ENCODE measurements around the gene ECI1.
"Not testable (repeated sequence)": the region's sequence is repeated elsewhere in the genome, so short reads cannot be mapped to it uniquely, and the experiment has no call there.

The ECI1 gene

DNA sequence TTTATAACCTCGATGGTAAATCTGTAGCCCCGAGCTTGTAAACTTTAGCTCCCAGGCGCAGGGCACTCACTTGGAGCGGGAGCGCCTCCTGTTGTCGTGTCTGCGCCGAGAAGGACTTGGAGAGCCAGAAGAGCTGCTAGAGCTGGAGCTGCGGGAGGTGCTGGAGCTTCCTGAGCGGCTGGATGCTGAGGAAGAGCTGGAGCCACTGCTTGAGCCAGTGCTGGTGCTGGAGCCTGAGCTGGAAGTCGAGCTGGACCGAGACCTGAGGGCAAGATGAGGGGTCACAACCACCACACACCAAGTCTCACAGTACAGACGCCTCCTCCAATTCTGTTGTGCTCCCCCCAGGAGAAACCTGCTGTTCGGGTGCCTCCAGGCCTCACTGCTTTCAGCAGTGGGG is 11.6 kb upstream of the ECI1 start:
- peaks cover 80% of the 10 kb centered on the region for H3K36me3 ChIP-seq
- DNase-seq; H3K9me3 ChIP-seq; H3K4me1 ChIP-seq; H3K4me3 ChIP-seq (ENCODE audit: low read depth, low read length); H3K27me3 ChIP-seq: not testable (repeated sequence)
- TF ChIP-seq CTCF (IDR thresholded peaks at IDR 0.05; ENCODE audit: low read depth, low read length) = peak; percentile 7; the same call in 1 of the 2 replicates

DNA sequence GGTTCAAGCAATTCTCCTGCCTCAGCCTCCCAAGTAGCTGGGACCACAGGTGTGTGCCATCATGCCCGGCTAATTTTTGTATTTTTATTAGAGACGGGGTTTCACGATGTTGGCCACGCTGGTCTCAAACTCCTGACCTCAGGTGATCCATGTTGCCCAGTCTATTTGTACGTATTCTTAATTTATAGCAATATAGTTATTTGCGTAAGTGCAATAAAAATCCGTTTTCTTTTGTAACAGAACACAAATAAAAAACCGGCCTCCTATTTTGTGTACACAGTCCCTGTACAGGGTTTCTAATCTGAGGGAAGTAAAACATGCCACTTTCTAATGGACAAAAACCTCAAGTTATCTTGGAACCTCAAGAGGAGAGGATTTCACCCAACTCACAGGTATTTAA is 8.9 kb upstream of the ECI1 start:
- no peak for DNase-seq
- no peak for TF ChIP-seq CTCF (IDR thresholded peaks at IDR 0.05; ENCODE audit: low read depth, low read length)
- no peak overlapping the region for H3K4me3 ChIP-seq (ENCODE audit: low read depth, low read length)
- peaks cover 100% of the 10 kb centered on the region for H3K36me3 ChIP-seq
- H3K4me1 ChIP-seq = no peaks in the 10 kb centered on the region
- no peaks in the 10 kb centered on the region for H3K9me3 ChIP-seq
- no peaks in the 10 kb centered on the region for H3K27me3 ChIP-seq

GRCh38 chr16:2258530-2258929 is 7.1 kb upstream of the ECI1 start:
- H3K4me3 ChIP-seq (ENCODE audit: low read depth, low read length); H3K9me3 ChIP-seq; H3K27me3 ChIP-seq; DNase-seq; H3K4me1 ChIP-seq: not testable (repeated sequence)
- peaks cover 100% of the 10 kb centered on the region for H3K36me3 ChIP-seq

- peaks cover 100% of the 10 kb centered on the region for H3K36me3 ChIP-seq
Measured at GRCh38 chr16:2257726-2258125, 6.3 kb upstream of the ECI1 start.

GRCh38 chr16:2256531-2257140 is 5.2 kb upstream of the ECI1 start:
- TF ChIP-seq CTCF (IDR thresholded peaks at IDR 0.05; ENCODE audit: low read depth, low read length) = no peak
- peaks cover 96% of the 10 kb centered on the region for H3K36me3 ChIP-seq
- no peak for DNase-seq

More at GRCh38 chr16:2257726-2258125, 6.3 kb upstream of the ECI1 start:
- TF ChIP-seq CTCF (IDR thresholded peaks at IDR 0.05; ENCODE audit: low read depth, low read length) = no peak
- no peak overlapping the region for H3K4me3 ChIP-seq (ENCODE audit: low read depth, low read length)
- no peaks in the 10 kb centered on the region for H3K9me3 ChIP-seq
- no peak for DNase-seq
- no peaks in the 10 kb centered on the region for H3K4me1 ChIP-seq
- H3K27me3 ChIP-seq = no peaks in the 10 kb centered on the region

DNA sequence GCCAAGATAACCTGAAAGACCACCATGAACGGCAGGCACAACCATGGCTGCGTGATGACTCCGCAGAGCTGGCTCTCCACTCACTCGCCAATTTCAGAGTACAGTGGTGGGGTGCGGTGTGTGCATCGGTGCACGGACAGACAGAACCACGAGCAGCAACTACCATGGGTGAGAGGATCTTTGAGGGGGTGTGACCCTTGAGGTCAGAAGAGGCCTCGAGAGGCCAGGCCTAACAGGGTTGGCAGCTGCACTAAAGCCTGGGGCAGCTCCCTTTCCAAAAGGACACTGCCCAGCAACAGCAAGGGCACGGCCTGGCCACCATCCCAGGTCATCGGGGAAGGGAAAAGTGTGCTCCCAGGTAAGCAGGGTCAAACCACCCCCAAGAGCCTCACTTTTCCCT is 1.9 kb upstream of the ECI1 start:
- Histone ChIP-seq H3K4me3 (ENCODE audit: low read depth, low read length) (no peak overlapping the region), H3K27me3 (no peaks in the 10 kb centered on the region), H3K4me1 (peaks cover 3% of the 10 kb centered on the region; the same call in 1 of the 2 replicates), H3K9me3 (no peaks in the 10 kb centered on the region), H3K36me3 (peaks cover 70% of the 10 kb centered on the region)
- no peak for TF ChIP-seq CTCF (IDR thresholded peaks at IDR 0.05; ENCODE audit: low read depth, low read length)
- DNase-seq = no peak

More at GRCh38 chr16:2256531-2257140, 5.2 kb upstream of the ECI1 start:
- Histone ChIP-seq H3K9me3 (no peaks in the 10 kb centered on the region), H3K27me3 (no peaks in the 10 kb centered on the region), H3K4me3 (ENCODE audit: low read depth, low read length) (no peak overlapping the region), H3K4me1 (peaks cover 3% of the 10 kb centered on the region; the same call in 1 of the 2 replicates)

All from BE2C (cell line).